HepG2 (cell line): ENCODE data around the gene ZNF732. TPM values are rescaled to one million over a fixed set of nuclear protein-coding genes. Genes with fewer than 3 reads are reported as not detected.

Experiments
- CENPBD1 ChIP-seq: sonication (generic); formaldehyde crosslinking; IDR thresholded peaks from 2 replicates; pipeline ENCODE4 v1.8.0; 2022; ENCODE audit warnings: missing genetic modification reagents, low read depth, mild to moderate bottlenecking, borderline replicate concordance
- HDAC2 ChIP-seq: sonication (generic); formaldehyde crosslinking; IDR thresholded peaks from 2 replicates; pipeline ENCODE4 v1.4.0; 2020; ENCODE audit warnings: missing genetic modification reagents
- KDM3A ChIP-seq: IDR thresholded peaks from 2 replicates; pipeline ENCODE4 v1.6.1; 2018; ENCODE audit warnings: low read depth, missing compliant biosample characterization
- MXD3 ChIP-seq: IDR thresholded peaks from 2 replicates; pipeline ENCODE4 v1.6.1; 2016; ENCODE audit warnings: mild to moderate bottlenecking, missing biosample characterization, missing genetic modification reagents
- SMAD3 ChIP-seq: sonication (generic); formaldehyde crosslinking; IDR thresholded peaks from 2 replicates; pipeline ENCODE4 v1.4.0; 2020; ENCODE audit warnings: missing genetic modification reagents
- U2AF1 ChIP-seq: fragments of 200-400 bp; formaldehyde crosslinking; optimal IDR thresholded peaks from 2 replicates; pipeline ENCODE3; 2017; ENCODE audit warnings: mild to moderate bottlenecking, low read depth, low read length
- ZBTB7A ChIP-seq: sonication (generic); formaldehyde crosslinking; IDR thresholded peaks from 2 replicates; pipeline ENCODE4 v1.8.0; 2022; ENCODE audit warnings: mild to moderate bottlenecking, missing genetic modification reagents
- ZNF34 ChIP-seq: sonication (generic); formaldehyde crosslinking; IDR thresholded peaks from 2 replicates; pipeline ENCODE4 v1.4.0; 2020; ENCODE audit warnings: mild to moderate bottlenecking, missing genetic modification reagents, borderline replicate concordance
- ZNF383 ChIP-seq: sonication (generic); formaldehyde crosslinking; IDR thresholded peaks from 2 replicates; pipeline ENCODE4 v1.4.0; 2020; ENCODE audit warnings: missing genetic modification reagents, mild to moderate bottlenecking, borderline replicate concordance
- ZSCAN22 ChIP-seq: sonication (generic); formaldehyde crosslinking; IDR thresholded peaks from 2 replicates; pipeline ENCODE4 v1.4.0; 2020; ENCODE audit warnings: mild to moderate bottlenecking, missing genetic modification reagents
- ZSCAN30 ChIP-seq: sonication (generic); formaldehyde crosslinking; IDR thresholded peaks from 2 replicates; pipeline ENCODE4 v1.5.0; 2020; ENCODE audit warnings: mild to moderate bottlenecking, missing genetic modification reagents
- polyA plus RNA-seq, 8 experiments: library from polyadenylated mRNA; depleted of rRNA in 3 of 8; stranded (reverse) in 7 of 8; unstranded in 1 of 8; fragments of >200 nt; fragmentation: Illumina TruSeq in 4 of 8; extraction: Trizol in 4 of 8; gene quantifications; 2 replicates each; pipeline versions ENCODE4 v1.2.1 to v1.2.3, GENCODE V29; 2011 to 2016; ENCODE audit warnings: low read depth in 4 of 8, missing spikeins in 1 of 8, mixed read lengths in 1 of 8; ENCODE audit not compliant: insufficient read depth in 1 of 8
- total RNA-seq, 5 experiments: library from RNA; depleted of rRNA; stranded (reverse); fragments of >200 nt; fragmentation: Illumina TruSeq; extraction: Trizol; gene quantifications; 2 replicates each; pipeline ENCODE4 v1.2.3, GENCODE V29; 2016; ENCODE audit warnings: low read depth in 1 of 5
- TF ChIP-seq, protein P1 (sequence below): sonication (generic); formaldehyde crosslinking; conservative IDR thresholded peaks from 2 replicates; pipeline ENCODE4 v1.4.0; 2020; ENCODE audit warnings: missing genetic modification reagents

The ZNF732 gene
- total and polyA plus RNA-seq, 2 of the 13 experiments (the other 11 are each of a cell fraction or from before 2014, with no cell fraction given) = not detected

- TF ChIP-seq ZNF383 (CRISPR knock-in tag) (no peak), MXD3 (CRISPR knock-in tag) (no peak), U2AF1 (no peak), CENPBD1 (CRISPR knock-in tag) (no peak), HDAC2 (no peak), ZNF34 (CRISPR knock-in tag) (no peak), KDM3A (CRISPR knock-in tag) (no peak), ZSCAN22 (CRISPR knock-in tag) (no peak), ZSCAN30 (CRISPR knock-in tag) (no peak), SMAD3 (CRISPR knock-in tag) (no peak), ZBTB7A (no peak)
- TF ChIP-seq, protein P1, sequence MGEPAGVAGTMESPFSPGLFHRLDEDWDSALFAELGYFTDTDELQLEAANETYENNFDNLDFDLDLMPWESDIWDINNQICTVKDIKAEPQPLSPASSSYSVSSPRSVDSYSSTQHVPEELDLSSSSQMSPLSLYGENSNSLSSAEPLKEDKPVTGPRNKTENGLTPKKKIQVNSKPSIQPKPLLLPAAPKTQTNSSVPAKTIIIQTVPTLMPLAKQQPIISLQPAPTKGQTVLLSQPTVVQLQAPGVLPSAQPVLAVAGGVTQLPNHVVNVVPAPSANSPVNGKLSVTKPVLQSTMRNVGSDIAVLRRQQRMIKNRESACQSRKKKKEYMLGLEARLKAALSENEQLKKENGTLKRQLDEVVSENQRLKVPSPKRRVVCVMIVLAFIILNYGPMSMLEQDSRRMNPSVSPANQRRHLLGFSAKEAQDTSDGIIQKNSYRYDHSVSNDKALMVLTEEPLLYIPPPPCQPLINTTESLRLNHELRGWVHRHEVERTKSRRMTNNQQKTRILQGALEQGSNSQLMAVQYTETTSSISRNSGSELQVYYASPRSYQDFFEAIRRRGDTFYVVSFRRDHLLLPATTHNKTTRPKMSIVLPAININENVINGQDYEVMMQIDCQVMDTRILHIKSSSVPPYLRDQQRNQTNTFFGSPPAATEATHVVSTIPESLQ (CRISPR knock-in tag) = no peak
Observed at GRCh38 chr4:314296-314903, 9.1 kb upstream of the ZNF732 start (continued).
